Stimulated activated CD4-positive, alpha-beta T cell treated with anti-CD3 and anti-CD28 coated beads, Interleukin-15, amount 100 ng/mL, for 48 hours (primary cell): ENCODE results near the gene RNASEH2A.

Experiments
- DNase-seq, 2 donors: peaks; one replicate each; pipeline ENCODE4 v3.0.0-alpha.2; 2020; ENCODE audit warnings: low read depth in 2 of 2

Gene RNASEH2A

GRCh38 chr19:12859546-12859945 lies 53.2 kb downstream of the RNASEH2A start:
- no peak for DNase-seq
